Thymus (tissue), 11 donors: ENCODE results near the gene SLC4A4. TPM values are rescaled to one million over a fixed set of nuclear protein-coding genes. Genes with fewer than 3 reads are reported as not detected.

Experiments
- DNase-seq, 9 donors: peaks; one replicate each; pipeline ENCODE4 v3.0.0-alpha.2; 2013; ENCODE audit warnings: low spot score in 9 of 9, low read depth in 6 of 9, missing footprints in 1 of 9
- H3K27ac ChIP-seq, 2 donors: one replicate each; pipeline ENCODE4 v1.5.1; 2013; ENCODE audit warnings: control low read depth in 1 of 2, low read depth in 1 of 2, low read length in 1 of 2, mild to moderate bottlenecking in 1 of 2, moderate library complexity in 1 of 2
- H3K27me3 ChIP-seq, 2 donors: one replicate each; pipeline ENCODE4 v1.5.1; 2013; ENCODE audit warnings: low read length in 1 of 2; ENCODE audit not compliant: control insufficient read depth in 2 of 2, insufficient read depth in 1 of 2
- H3K36me3 ChIP-seq, 2 donors: one replicate each; pipeline ENCODE4 v1.5.1; 2013; ENCODE audit warnings: low read length in 1 of 2, mild to moderate bottlenecking in 1 of 2, moderate library complexity in 1 of 2; ENCODE audit not compliant: control insufficient read depth in 2 of 2, insufficient read depth in 2 of 2
- H3K4me1 ChIP-seq, 2 donors: one replicate each; pipeline ENCODE4 v1.5.1; 2013; ENCODE audit warnings: low read length in 2 of 2; ENCODE audit not compliant: control insufficient read depth in 2 of 2, insufficient read depth in 2 of 2
- H3K4me3 ChIP-seq, 2 donors: one replicate each; pipeline ENCODE4 v1.5.1; 2013; ENCODE audit warnings: low read length in 2 of 2, control low read depth in 1 of 2, mild to moderate bottlenecking in 1 of 2
- H3K9me3 ChIP-seq, 2 donors: one replicate each; pipeline ENCODE4 v1.5.1; 2013; ENCODE audit warnings: low read length in 1 of 2, mild to moderate bottlenecking in 1 of 2; ENCODE audit not compliant: control insufficient read depth in 2 of 2, insufficient read depth in 1 of 2
- WGBS: extraction: QIAGEN DNeasy Blood & Tissue Kit; methylation state at CpG from one replicate; pipeline ENCODE4 v1.1.7; 2013; 5-methylcytosine and 5-hydroxymethylcytosine counted together
- polyA plus RNA-seq: library from polyadenylated mRNA; stranded (reverse); fragments of 200-250 nt; gene quantifications from one replicate; pipeline ENCODE4 v1.2.3, GENCODE V29; 2013
- total RNA-seq: library from RNA; stranded (reverse); fragments of 120-200 nt; gene quantifications from one replicate; pipeline ENCODE4 v1.2.4, GENCODE V29; 2013
- donor health status: healthy.

Gene SLC4A4
- total and polyA plus RNA-seq, 2 donors: 1.7 to 6.8 TPM

GRCh38 chr4:71368906-71369305 is 30.1 kb downstream of the SLC4A4 start:
- WGBS: 92% methylated on average over 12 of the region's 12 CpGs
- peaks cover 0 to 3% of the 10 kb centered on the region in 2 donors for H3K4me1 ChIP-seq
- H3K27me3 ChIP-seq: no peaks in the 10 kb centered on the region
- H3K4me3 ChIP-seq: no peak overlapping the region
- no peak overlapping the region for H3K27ac ChIP-seq
- no peaks in the 10 kb centered on the region for H3K9me3 ChIP-seq
- no peaks in the 10 kb centered on the region for H3K36me3 ChIP-seq
- DNase-seq: no peak

- no peak overlapping the region for H3K27ac ChIP-seq
- H3K4me3 ChIP-seq: no peak overlapping the region
- H3K9me3 ChIP-seq: no peaks in the 10 kb centered on the region
- no peaks in the 10 kb centered on the region for H3K36me3 ChIP-seq
- DNase-seq: no peak
- peaks cover 0 to 3% of the 10 kb centered on the region in 2 donors for H3K4me1 ChIP-seq
- no peaks in the 10 kb centered on the region for H3K27me3 ChIP-seq
These were observed 30.7 kb downstream of the SLC4A4 start for GRCh38 chr4:71369536-71369935.

GRCh38 chr4:71375494-71375893 is 36.7 kb downstream of the SLC4A4 start:
- Histone ChIP-seq H3K4me1 (peaks cover 0 to 3% of the 10 kb centered on the region in 2 donors), H3K36me3 (no peaks in the 10 kb centered on the region), H3K4me3 (no peak overlapping the region), H3K27me3 (no peaks in the 10 kb centered on the region), H3K27ac (no peak overlapping the region), H3K9me3 (no peaks in the 10 kb centered on the region)
- WGBS: 98% methylated on average over 2 of the region's 2 CpGs
- DNase-seq: no peak

GRCh38 chr4:71377561-71377960 is 38.7 kb downstream of the SLC4A4 start:
- no peak for DNase-seq
- WGBS: 96% methylated on average over 4 of the region's 4 CpGs
- H3K9me3 ChIP-seq: no peaks in the 10 kb centered on the region

GRCh38 chr4:71379126-71379525 is 40.3 kb downstream of the SLC4A4 start:
- WGBS: 94% methylated on average over 5 of the region's 5 CpGs
- Histone ChIP-seq H3K4me3 (no peak overlapping the region), H3K4me1 (no peaks in the 10 kb centered on the region), H3K27me3 (no peaks in the 10 kb centered on the region), H3K36me3 (no peaks in the 10 kb centered on the region), H3K9me3 (no peaks in the 10 kb centered on the region), H3K27ac (peak overlapping the region in 1 of 2 donors; percentile 32)
- DNase-seq: no peak

More at GRCh38 chr4:71377561-71377960, 38.7 kb downstream of the SLC4A4 start:
- peaks cover 0 to 3% of the 10 kb centered on the region in 2 donors for H3K4me1 ChIP-seq
- H3K27ac ChIP-seq: no peak overlapping the region
- no peaks in the 10 kb centered on the region for H3K36me3 ChIP-seq
- no peaks in the 10 kb centered on the region for H3K27me3 ChIP-seq
- no peak overlapping the region for H3K4me3 ChIP-seq

GRCh38 chr4:71380788-71381187 is 42.0 kb downstream of the SLC4A4 start:
- 93% methylated on average over 3 of the region's 3 CpGs for WGBS
- no peaks in the 10 kb centered on the region for H3K36me3 ChIP-seq
- H3K4me1 ChIP-seq: no peaks in the 10 kb centered on the region
- H3K27ac ChIP-seq: no peak overlapping the region
- DNase-seq: no peak
- H3K27me3 ChIP-seq: no peaks in the 10 kb centered on the region
- H3K4me3 ChIP-seq: no peak overlapping the region
- H3K9me3 ChIP-seq: no peaks in the 10 kb centered on the region

GRCh38 chr4:71382125-71382899 is 43.5 kb downstream of the SLC4A4 start:
- H3K9me3 ChIP-seq: no peaks in the 10 kb centered on the region
- H3K4me3 ChIP-seq: no peak overlapping the region
- H3K36me3 ChIP-seq: no peaks in the 10 kb centered on the region
- no peak overlapping the region for H3K27ac ChIP-seq
- 97% methylated on average over 3 of the region's 3 CpGs for WGBS
- H3K4me1 ChIP-seq: no peaks in the 10 kb centered on the region
- no peaks in the 10 kb centered on the region for H3K27me3 ChIP-seq
- DNase-seq: no peak

GRCh38 chr4:71382900-71383560 is 44.2 kb downstream of the SLC4A4 start:
- H3K9me3 ChIP-seq: no peaks in the 10 kb centered on the region
- no peaks in the 10 kb centered on the region for H3K27me3 ChIP-seq
- DNase-seq: no peak
- H3K36me3 ChIP-seq: no peaks in the 10 kb centered on the region
- no peaks in the 10 kb centered on the region for H3K4me1 ChIP-seq
- no peak overlapping the region for H3K27ac ChIP-seq
- over 99% methylated on average over 3 of the region's 3 CpGs for WGBS
- no peak overlapping the region for H3K4me3 ChIP-seq

GRCh38 chr4:71383984-71384383 is 45.2 kb downstream of the SLC4A4 start:
- H3K4me3 ChIP-seq: no peak overlapping the region
- H3K4me1 ChIP-seq: no peaks in the 10 kb centered on the region
- no peak overlapping the region for H3K27ac ChIP-seq
- 98% methylated on average over 1 of the region's 1 CpG for WGBS
- H3K9me3 ChIP-seq: no peaks in the 10 kb centered on the region
- H3K27me3 ChIP-seq: no peaks in the 10 kb centered on the region
- no peaks in the 10 kb centered on the region for H3K36me3 ChIP-seq
- DNase-seq: no peak
